Activated naive CD4-positive, alpha-beta T cell treated with anti-CD3 and anti-CD28 coated beads for 36 hours (primary cell): ENCODE data around the gene SMG5. TPM values are rescaled to one million over a fixed set of nuclear protein-coding genes. Genes with fewer than 3 reads are reported as not detected.
"Not testable (repeated sequence)": the region's sequence is repeated elsewhere in the genome, so short reads cannot be mapped to it uniquely, and the experiment has no call there.

ENCODE experiments used
- CTCF ChIA-PET: fragments of 350-600 bp; sonication (Branson Sonifier 250); formaldehyde crosslinking; loops from one replicate; lab custom pipeline; 2021; ENCODE audit warnings: antibody characterized with exemption; lab: Charles Lee
- DNase-seq: peaks from one replicate; pipeline ENCODE4 v3.0.0-alpha.2; 2020
- H3K27ac Mint-ChIP-seq: one replicate; pipeline ENCODE4 v1.8.0; 2021; ENCODE audit warnings: mild to moderate bottlenecking, mixed read lengths
- H3K27me3 Mint-ChIP-seq: one replicate; pipeline ENCODE4 v1.8.0; 2021; ENCODE audit warnings: low read depth, mixed read lengths
- H3K36me3 Mint-ChIP-seq: one replicate; pipeline ENCODE4 v1.8.0; 2021; ENCODE audit warnings: low read depth, mixed read lengths
- H3K4me1 Mint-ChIP-seq: one replicate; pipeline ENCODE4 v1.8.0; 2021; ENCODE audit warnings: low read depth, mixed read lengths
- H3K4me3 Mint-ChIP-seq: one replicate; pipeline ENCODE4 v1.8.0; 2021; ENCODE audit warnings: mild to moderate bottlenecking, moderate library complexity, mixed read lengths
- H3K9me3 Mint-ChIP-seq: one replicate; pipeline ENCODE4 v1.8.0; 2021; ENCODE audit warnings: mixed read lengths
- intact Hi-C: fragments of 100-400 bp; cut with micrococcal nuclease; formaldehyde crosslinking; loops from one replicate; pipeline ENCODE4 v1.15.1; 2023
- total RNA-seq, 2 experiments: library from RNA; stranded (reverse); gene quantifications; one replicate each; pipeline ENCODE4 v1.2.3, GENCODE V29; 2021

SMG5 gene
- total RNA-seq, 2 experiments from 2014 or later: 77.1 to 83.4 TPM

- H3K9me3 Mint-ChIP-seq: no peaks in the 10 kb centered on the region
- intact Hi-C loops: loop anchor here (1.0 to 10.0 kb wide), 5 partner anchors 8 to 281 kb away; partner anchors contain the start of genes RXFP4, SMG5 and TMEM79
- no peaks in the 10 kb centered on the region for H3K27me3 Mint-ChIP-seq
- peaks cover 59% of the 10 kb centered on the region for H3K4me1 Mint-ChIP-seq
- H3K4me3 Mint-ChIP-seq: no peak overlapping the region
- peak overlapping the region; percentile 100 for H3K27ac Mint-ChIP-seq
- peak; percentile 59 for DNase-seq
- H3K36me3 Mint-ChIP-seq: peaks cover 57% of the 10 kb centered on the region
- CTCF ChIA-PET: interaction anchor here (0.7 to 8.7 kb wide), 14 partner anchors 8 to 130 kb away, joined by 3 to 244 read pairs (median 6); partner anchors contain the start of genes PMF1, SLC25A44 and SMG5
These were observed 56.5 kb downstream of the SMG5 start for GRCh38 chr1:156226116-156226538.

GRCh38 chr1:156225677-156226014, 57.0 kb downstream of the SMG5 start:
- DNase-seq: no peak
- intact Hi-C loops: loop anchor here (1.0 to 10.0 kb wide), 8 partner anchors 7 to 281 kb away; partner anchors contain the start of genes RXFP4, SMG5 and TMEM79
- Mint-ChIP-seq H3K9me3 (no peaks in the 10 kb centered on the region), H3K27me3 (no peaks in the 10 kb centered on the region), H3K4me1 (peaks cover 62% of the 10 kb centered on the region), H3K27ac (peak overlapping the region; percentile 100), H3K4me3 (peak overlapping the region; percentile 45), H3K36me3 (peaks cover 60% of the 10 kb centered on the region)
- CTCF ChIA-PET: interaction anchor here (0.7 to 8.7 kb wide), 20 partner anchors 8 to 146 kb away, joined by 3 to 244 read pairs (median 6); partner anchors contain the start of genes PMF1, SLC25A44 and SMG5

DNA sequence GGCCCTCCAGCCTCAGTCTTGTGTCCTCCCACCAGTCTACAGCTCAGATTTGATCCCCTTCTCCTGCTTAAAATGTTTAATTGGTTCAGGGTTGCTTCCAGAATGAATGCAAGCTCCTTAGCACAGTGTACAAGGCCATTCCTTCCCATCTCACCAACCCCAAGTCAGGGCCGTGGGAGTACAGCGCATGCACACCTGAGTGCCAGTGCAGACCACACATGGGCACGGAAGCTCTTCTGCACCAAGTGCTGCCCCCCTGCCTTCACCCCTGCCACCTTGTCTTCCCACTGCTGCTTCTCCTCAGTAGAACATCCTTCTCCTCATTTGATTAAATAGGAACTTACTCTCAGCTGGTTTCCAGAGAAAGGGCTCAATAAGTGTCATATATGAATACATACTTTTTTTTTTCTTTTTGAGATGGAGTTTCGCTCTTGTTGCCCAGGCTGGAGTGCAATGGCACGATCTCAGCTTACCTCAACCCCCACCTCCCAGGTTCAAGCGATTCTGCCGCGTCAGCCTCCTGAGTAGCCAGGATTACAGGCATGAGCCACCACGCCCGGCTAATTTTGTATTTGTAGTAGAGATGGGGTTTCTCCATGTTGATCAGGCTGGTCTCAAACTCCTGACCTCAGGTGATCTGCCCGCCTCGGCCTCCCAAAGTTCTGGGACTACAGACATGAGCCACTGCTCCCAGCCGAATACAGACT, 60.5 kb downstream of the SMG5 start:
- Mint-ChIP-seq H3K27me3 (no peaks in the 10 kb centered on the region), H3K9me3 (peaks cover 3% of the 10 kb centered on the region), H3K27ac (peak overlapping the region; percentile 100), H3K4me3 (peak overlapping the region; percentile 82), H3K36me3 (peaks cover 63% of the 10 kb centered on the region), H3K4me1 (peaks cover 85% of the 10 kb centered on the region)
- DNase-seq: no peak
- CTCF ChIA-PET: interaction anchor here (0.9 to 8.7 kb wide), 4 partner anchors 9 to 125 kb away, joined by 3 to 244 read pairs (median 4); partner anchors contain the start of genes PMF1 and SMG5
- intact Hi-C loops: loop anchor here (10.0 kb wide), 1 partner anchor 277 kb away; the partner anchor contains the start of gene RXFP4

GRCh38 chr1:156220226-156220625, 62.4 kb downstream of the SMG5 start:
- Mint-ChIP-seq H3K27me3 (no peaks in the 10 kb centered on the region), H3K9me3 (peaks cover 3% of the 10 kb centered on the region), H3K36me3 (peaks cover 61% of the 10 kb centered on the region), H3K4me1 (peaks cover 82% of the 10 kb centered on the region), H3K4me3 (peak overlapping the region; percentile 13), H3K27ac (peak overlapping the region; percentile 100)
- no peak for DNase-seq
- CTCF ChIA-PET: interaction anchor here (8.7 kb wide), 1 partner anchor 74 kb away, joined by 244 read pairs; no protein-coding TSS in a partner anchor
- intact Hi-C loops: loop anchor here (10.0 kb wide), 1 partner anchor 275 kb away; the partner anchor contains the start of gene RXFP4

- peaks cover 3% of the 10 kb centered on the region for H3K9me3 Mint-ChIP-seq
- intact Hi-C loops: loop anchor here (1.0 kb wide), 7 partner anchors 8 to 121 kb away; partner anchors contain the start of gene SLC25A44
- H3K27ac Mint-ChIP-seq: peak overlapping the region; percentile 100
- H3K4me1 Mint-ChIP-seq: peaks cover 72% of the 10 kb centered on the region
- DNase-seq: peak; percentile 79
- H3K27me3 Mint-ChIP-seq: no peaks in the 10 kb centered on the region
- CTCF ChIA-PET: interaction anchor here (0.7 to 1.3 kb wide), 9 partner anchors 8 to 118 kb away, joined by 3 to 8 read pairs (median 4); partner anchors contain the start of gene SLC25A44
- peaks cover 69% of the 10 kb centered on the region for H3K36me3 Mint-ChIP-seq
- peak overlapping the region; percentile 65 for H3K4me3 Mint-ChIP-seq
These were observed 64.8 kb downstream of the SMG5 start for GRCh38 chr1:156217871-156218270.

- H3K9me3 Mint-ChIP-seq, CTCF ChIA-PET, H3K4me3 Mint-ChIP-seq, DNase-seq, intact Hi-C loops, H3K27me3 Mint-ChIP-seq: not testable (repeated sequence)
- H3K36me3 Mint-ChIP-seq: peaks cover 66% of the 10 kb centered on the region
- peak overlapping the region; percentile 100 for H3K27ac Mint-ChIP-seq
- H3K4me1 Mint-ChIP-seq: peaks cover 71% of the 10 kb centered on the region
These were observed 66.1 kb downstream of the SMG5 start for GRCh38 chr1:156216361-156217086.

DNA sequence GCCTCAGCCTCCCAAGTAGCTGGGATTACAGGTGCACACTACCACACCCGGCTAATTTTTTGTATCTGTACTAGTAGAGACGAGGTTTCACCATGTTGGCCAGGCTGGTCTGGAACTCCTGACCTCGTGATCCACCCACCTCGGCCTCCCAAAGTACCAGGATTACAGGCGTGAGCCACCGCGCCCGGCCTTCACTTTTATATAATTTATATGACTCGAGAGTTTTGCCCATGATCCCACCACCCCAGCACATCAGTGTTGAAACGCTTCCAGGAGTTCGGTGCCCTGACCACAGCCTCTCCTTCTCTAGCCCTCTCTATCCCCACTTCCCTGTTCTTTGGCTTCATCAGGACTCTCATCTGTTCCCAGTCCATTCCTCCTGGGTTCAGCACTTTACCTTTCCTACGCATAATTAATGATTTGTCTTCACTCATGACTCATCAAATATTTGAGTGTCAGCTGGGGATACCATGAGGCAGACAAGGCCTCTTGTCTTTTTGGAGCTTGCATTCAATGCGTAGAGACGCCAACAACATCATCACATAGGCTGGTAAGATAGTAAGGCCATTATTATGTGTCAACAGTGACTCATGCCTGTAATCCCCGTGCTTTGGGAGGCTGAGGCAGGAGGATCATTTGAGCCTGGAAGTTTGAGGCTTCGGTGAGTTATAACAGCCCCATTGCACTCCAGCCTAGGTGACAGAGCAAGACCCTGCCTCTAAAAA, 68.4 kb downstream of the SMG5 start:
- DNase-seq: peak; percentile 74
- CTCF ChIA-PET: interaction anchor here (0.6 to 6.7 kb wide), 6 partner anchors 11 to 1068 kb away, joined by 3 to 54 read pairs (median 5); partner anchors contain the start of gene SLC25A44
- H3K36me3 Mint-ChIP-seq: peaks cover 59% of the 10 kb centered on the region
- H3K9me3 Mint-ChIP-seq: peaks cover 1% of the 10 kb centered on the region
- H3K4me3 Mint-ChIP-seq: peak overlapping the region; percentile 79
- H3K27ac Mint-ChIP-seq: peak overlapping the region; percentile 97
- H3K4me1 Mint-ChIP-seq: peaks cover 51% of the 10 kb centered on the region
- H3K27me3 Mint-ChIP-seq: no peaks in the 10 kb centered on the region
- intact Hi-C loops: loop anchor here (5.0 kb wide), 1 partner anchor 237 kb away; the partner anchor contains the start of gene ARHGEF2

GRCh38 chr1:156213644-156213966, 69.0 kb downstream of the SMG5 start:
- Mint-ChIP-seq H3K4me3 (peak overlapping the region; percentile 79), H3K27me3 (no peaks in the 10 kb centered on the region), H3K9me3 (no peaks in the 10 kb centered on the region), H3K36me3 (peaks cover 61% of the 10 kb centered on the region), H3K27ac (peak overlapping the region; percentile 97), H3K4me1 (peaks cover 51% of the 10 kb centered on the region)
- CTCF ChIA-PET: interaction anchor here (0.6 to 6.7 kb wide), 7 partner anchors 11 to 156 kb away, joined by 3 to 54 read pairs (median 5); partner anchors contain the start of gene SLC25A44
- no peak for DNase-seq
- intact Hi-C loops: loop anchor here (1.0 to 5.0 kb wide), 3 partner anchors 10 to 236 kb away; partner anchors contain the start of gene ARHGEF2

DNA sequence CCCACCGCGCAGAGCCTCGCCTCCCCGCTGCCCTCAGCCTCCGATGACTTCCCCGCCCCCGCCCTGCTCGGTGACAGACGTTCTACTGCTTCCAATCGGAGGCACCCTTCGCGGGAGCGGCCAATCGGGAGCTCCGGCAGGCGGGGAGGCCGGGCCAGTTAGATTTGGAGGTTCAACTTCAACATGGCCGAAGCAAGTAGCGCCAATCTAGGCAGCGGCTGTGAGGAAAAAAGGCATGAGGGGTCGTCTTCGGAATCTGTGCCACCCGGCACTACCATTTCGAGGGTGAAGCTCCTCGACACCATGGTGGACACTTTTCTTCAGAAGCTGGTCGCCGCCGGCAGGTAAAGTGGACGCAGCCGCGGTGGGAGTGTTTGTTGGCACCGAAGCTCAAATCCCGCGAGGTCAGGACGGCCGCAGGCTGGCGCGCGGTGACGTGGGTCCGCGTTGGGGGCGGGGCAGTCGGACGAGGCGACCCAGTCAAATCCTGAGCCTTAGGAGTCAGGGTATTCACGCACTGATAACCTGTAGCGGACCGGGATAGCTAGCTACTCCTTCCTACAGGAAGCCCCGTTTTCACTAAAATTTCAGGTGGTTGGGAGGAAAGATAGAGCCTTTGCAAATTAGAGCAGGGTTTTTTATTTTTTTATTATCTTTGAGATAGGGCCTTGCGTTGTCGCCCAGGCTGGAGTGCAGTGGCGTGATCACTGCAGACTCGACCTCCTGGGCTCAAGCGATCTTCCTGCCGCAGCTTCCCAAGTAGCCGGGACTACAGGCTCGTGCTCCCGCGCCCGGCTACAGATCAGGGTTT, 69.6 kb downstream of the SMG5 start, which contains the start of gene PMF1:
PMF1 (plus strand) TSS at position 175 of the 811 bp plus-strand sequence; CDS start at position 184, 9 bp downstream.
- Mint-ChIP-seq H3K4me1 (peaks cover 46% of the 10 kb centered on the region), H3K36me3 (peaks cover 58% of the 10 kb centered on the region), H3K27ac (peak within 1 kb of the TSS; percentile 97), H3K9me3 (no peaks in the 10 kb centered on the region), H3K4me3 (peak within 1 kb of the TSS; percentile 79), H3K27me3 (no peaks in the 10 kb centered on the region)
- CTCF ChIA-PET: interaction anchor here (0.6 to 6.7 kb wide), 11 partner anchors 9 to 259 kb away, joined by 3 to 54 read pairs (median 5); partner anchors contain the start of gene SLC25A44
- DNase-seq: peak; percentile 99
- intact Hi-C loops: loop anchor here (1.0 to 5.0 kb wide), 4 partner anchors 10 to 236 kb away; partner anchors contain the start of gene ARHGEF2

DNA sequence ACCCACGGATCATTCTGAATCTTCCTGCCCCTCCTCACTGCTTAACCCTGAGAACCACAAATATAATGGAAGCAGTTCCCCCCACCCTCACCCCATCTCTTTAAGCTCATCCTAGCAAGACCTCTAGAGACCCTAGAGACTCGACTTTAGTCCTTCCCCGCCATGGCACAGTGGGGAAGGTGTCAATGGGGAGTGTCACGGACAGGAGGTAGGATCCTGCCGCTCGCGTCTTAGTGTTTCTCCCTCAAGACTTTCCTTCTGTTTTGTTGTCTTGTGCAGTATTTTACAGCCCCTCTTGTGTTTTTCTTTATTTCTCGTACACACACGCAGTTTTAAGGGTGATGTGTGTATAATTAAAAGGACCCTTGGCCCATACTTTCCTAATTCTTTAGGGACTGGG, 70.5 kb downstream of the SMG5 start:
- Mint-ChIP-seq H3K4me3 (peak overlapping the region; percentile 79), H3K36me3 (peaks cover 65% of the 10 kb centered on the region), H3K27me3 (no peaks in the 10 kb centered on the region), H3K9me3 (no peaks in the 10 kb centered on the region), H3K4me1 (peaks cover 45% of the 10 kb centered on the region), H3K27ac (peak overlapping the region; percentile 97)
- DNase-seq: peak; percentile 8
- CTCF ChIA-PET: interaction anchor here (1.2 to 6.7 kb wide), 3 partner anchors 13 to 70 kb away, joined by 5 to 54 read pairs (median 8); no protein-coding TSS in a partner anchor
- intact Hi-C loops: loop anchor here (1.0 to 5.0 kb wide), 2 partner anchors 13 to 235 kb away; partner anchors contain the start of gene ARHGEF2
